NCI-H69 (cell line): ENCODE data around the gene GLRX.
"Not testable (repeated sequence)": the region's sequence is repeated elsewhere in the genome, so short reads cannot be mapped to it uniquely, and the experiment has no call there.

Experiments used
- DNase-seq: peaks from one replicate; lab custom pipeline; 2025; lab: John Stamatoyannopoulos, UW

GLRX gene, protein sequence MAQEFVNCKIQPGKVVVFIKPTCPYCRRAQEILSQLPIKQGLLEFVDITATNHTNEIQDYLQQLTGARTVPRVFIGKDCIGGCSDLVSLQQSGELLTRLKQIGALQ

DNA sequence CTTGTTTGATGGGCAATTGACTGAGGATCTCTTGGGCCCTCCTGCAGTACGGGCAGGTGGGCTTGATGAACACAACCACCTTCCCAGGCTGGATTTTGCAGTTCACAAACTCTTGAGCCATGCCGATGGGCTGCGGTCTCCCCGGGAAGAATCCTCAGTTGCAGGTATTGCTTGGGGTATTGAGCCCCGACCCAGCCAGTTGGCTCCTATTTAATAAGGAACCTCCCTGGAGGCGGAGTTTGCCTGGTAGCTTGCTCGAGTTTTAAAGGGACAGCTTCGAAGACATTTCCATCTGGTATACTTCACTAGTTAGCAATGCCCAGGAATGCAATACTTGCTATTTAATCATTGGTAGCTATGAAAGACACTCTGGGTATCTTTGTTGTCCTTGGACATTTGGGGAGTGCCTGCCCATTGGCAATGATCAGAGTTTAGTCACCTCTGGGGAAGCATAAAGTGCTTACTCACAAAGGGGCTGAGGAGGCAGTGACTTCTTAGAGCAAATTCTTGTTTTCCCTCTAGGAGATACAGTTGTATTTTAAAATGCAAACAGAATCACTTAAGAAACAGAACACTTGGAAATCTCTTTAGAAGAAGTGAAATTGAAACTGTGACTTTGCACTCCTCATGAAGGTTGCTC lies at the start of gene GLRX:
TSS of gene GLRX (minus strand) at position 185 of the 640 bp plus-strand sequence. CDS start at position 121, 64 bp downstream.
- peak; percentile 91 for DNase-seq

DNA sequence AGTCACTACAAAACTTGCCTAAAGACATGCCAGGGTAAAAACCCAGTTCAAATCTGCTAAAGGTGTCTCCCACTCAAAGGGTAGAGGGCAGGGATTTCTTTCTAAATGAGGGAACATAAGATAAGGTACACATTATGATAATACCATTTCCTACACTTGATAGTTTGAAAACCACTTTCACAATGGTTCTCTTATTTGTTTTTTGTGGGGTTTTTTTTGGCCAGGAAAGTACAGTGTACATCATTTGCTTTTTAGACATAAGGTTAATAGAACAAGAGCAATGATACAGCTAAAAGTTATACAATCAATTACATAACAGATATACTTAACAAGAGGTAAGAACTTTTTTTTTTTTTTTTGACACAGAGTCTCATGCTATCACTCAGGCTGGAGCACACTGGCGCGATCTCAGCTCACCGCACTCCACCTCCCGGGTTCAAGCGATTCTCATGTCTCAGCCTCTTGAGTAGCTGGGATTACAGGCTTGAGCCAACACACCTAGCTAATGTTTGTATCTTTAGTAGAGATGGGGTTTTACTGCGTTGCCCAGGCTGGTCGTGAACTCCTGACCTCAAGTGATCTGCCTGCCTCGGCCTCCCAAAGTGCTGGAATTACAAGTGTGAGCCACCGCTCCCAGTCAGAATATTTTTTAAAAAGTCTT lies 48.8 kb upstream of the GLRX start:
- no peak for DNase-seq

DNA sequence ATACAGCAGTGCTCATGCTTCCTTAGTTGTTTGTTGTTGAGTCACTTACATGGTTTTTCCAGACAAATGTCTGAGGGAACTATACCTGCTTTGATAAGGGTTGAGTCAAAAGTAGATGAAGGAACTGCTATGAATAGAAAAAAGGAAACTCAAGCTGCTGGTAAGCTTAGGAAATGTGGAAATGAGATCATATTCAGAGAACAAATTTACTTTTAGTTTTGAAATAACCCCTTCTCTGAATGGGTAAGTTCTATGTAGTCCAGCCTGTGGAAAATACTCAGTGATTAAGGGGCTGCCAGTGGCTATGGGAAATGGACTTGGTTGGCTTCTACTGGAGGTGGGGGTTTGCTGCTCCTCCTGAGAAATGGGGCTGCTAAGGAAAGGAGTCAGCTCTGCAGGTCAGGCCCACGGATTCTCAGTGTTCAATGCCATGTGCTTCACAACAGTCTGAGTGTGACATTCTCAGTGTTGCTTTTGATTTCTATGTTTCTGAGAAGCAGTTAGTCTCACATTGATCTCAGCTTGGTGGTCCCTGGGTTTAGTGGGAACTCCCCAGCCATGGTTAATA lies 47.7 kb upstream of the GLRX start:
- DNase-seq = no peak

DNA sequence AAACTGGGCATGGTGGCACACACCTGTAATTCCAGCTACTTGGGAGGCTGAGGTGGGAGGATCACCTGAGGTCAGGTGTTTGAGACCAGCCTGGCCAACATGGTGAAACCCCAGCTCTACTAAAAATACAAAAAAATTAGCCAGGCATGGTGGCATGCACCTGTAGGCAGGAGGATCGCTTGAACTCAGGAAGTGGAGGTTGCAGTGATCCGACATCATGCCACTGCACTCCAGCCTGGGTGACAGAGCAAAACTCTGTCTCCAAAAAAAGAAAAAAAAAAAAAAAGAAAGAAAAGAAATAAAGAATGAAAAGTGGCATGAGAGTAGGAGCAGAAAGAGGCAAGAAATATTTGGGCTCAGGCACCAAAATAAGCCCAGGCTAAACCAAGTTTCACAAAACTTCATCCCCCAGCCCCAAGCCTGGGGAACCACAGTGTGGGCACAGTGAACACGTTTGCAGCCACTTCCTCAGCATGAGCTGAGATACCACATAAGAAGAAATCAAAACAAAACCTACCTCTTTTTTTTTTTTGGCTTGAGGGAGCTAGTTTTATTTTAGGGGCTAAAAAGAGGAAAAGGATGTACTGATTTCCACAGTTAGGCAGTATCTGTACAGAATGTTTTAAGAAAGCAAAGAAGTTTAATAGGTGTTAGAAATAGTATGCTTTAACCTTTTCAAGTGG lies 46.8 kb upstream of the GLRX start:
- DNase-seq = not testable (repeated sequence)

DNA sequence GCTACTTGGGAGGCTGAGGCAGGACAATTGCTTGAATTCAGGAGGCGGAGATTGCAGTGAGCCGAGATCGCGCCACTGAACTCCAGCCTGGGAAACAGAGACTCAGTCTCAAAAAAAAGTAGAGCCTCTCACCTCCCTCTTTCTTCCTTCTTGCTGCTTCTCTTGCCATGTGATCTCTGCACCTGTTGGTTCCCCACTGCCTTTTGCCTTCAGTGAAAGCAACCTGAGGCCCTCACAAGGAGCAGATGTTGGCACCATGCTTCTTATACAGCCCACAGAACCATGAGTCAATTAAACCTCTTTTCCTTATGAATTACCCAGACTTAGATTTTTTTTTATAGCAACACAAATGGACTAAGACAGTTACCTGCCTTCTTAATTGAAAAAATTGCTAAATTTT lies 45.6 kb upstream of the GLRX start:
- no peak for DNase-seq

DNA sequence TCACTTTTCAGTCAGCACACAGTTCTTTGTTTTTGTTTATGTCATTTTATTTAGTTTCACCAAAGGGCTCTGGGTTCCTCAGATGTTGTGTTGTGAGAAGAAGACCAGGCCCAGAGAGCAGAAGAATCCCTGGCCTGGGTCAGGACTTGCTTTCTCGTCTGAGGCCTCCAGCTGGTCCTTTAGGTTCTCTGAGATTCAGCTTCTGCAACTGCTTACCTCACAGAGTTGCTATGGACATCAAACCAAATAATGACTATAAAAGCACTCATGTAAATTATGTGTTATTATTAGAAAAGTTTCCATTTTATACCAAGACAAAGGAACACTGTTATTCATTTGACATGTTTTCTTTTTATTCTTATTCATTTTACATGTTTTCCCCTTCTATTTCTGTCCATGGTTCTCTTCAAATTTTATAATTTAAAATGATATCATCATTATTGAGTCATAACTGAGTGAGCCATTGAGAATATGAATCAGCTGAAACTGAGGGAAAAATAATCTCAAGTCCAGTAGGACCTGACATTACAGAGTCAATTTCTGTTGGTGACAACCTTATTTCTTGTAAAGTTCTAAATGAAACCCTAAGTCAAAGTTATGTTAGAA lies 44.0 kb upstream of the GLRX start:
- DNase-seq = no peak

DNA sequence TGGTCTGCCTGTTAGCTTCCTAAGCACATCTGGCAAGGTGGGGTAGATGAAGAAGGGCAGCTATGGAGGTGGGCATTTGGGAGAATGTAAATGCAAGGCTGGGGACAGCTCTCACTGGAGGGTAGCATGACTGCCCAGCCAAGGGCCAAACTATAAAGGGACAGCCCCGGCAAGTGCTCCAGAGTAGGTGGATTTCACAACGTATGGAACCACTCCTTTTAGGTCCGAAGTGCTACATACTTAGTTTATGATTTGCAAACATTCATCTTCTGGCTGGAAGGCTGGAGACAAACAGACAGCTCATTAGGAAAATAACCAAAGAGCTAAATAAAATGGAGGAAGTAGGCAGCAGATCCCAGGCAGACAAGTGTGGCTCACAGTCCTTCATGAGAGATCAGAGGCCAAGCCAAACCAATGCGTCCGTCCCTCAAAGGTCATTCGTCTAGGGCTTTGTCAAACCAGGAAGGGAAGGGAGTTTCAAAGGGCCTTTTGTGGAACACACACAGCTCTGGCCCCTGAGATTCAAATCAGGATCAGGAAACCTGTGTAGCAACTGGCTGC lies 42.5 kb upstream of the GLRX start:
- DNase-seq = peak; percentile 74

DNA sequence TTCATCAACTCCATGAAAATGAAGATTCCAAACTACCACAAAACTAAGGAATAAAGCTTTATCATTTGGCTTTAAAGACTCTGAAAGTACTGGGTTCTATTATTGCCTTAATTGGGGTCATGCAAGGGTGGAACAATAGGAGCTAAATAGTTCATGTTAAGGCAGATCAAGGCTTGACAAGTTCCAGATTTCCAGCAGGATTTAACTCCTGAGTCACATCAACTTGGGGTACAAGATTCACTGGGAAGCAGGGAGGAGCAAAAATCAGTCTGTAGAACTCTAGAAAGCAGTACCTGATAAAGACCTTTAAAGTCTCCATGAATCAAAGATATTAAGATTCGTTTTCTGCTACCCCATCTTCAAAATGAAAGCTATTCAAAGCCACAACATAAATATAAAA lies 41.9 kb upstream of the GLRX start:
- no peak for DNase-seq

DNA sequence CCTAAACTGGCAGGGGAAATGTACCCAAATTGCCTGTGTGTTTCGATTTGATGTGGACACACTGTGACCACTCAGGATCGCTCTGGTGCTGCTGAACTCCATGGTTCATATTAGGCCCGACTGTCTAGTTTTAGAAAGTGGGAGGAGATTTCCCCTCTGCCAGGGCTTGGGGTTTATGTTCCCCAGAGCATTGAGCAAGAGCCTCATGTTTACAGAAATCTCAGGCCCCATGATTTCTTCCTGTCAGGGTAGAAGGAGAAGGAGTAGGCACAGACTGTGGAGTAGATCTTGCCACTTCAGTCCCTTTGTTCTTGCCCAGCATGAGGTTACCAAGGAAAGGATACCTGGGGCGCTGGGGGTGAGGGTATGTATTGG lies 40.8 kb upstream of the GLRX start:
- peak; percentile 75 for DNase-seq

DNA sequence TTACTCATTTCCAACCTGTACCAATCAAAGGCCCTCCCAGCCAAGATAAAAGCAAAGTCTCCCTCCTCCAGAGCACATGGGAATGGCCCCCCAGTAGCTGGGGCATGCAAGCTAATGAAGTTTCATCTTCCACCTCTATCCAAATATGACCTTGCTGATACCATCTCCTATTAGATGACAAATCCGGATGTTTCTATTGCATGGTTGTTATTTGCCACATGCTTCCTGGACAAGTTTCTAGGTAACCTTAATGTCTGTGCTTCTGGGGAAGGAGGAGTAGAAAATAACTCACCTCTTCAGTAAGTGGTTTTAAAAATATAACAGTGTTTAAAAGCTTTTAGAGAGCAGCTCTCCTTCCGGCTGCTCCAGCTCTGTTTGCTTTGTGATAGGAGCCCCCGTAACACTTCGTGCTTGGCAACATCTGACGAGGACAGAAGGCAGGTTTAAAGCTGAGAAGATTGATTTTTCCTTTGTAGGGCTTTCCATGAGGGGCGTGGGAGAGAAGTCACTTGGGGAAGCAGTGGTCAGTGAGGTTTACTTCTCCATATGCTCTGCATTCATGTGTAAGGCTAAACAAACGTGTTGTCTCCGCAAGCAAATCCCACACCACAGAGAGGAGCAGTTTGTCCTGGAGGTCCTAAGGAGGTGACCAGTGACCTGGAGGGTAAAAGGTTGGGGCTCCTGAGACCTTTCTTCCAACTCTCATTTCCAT lies 40.3 kb upstream of the GLRX start:
- peak; percentile 44 for DNase-seq

DNA sequence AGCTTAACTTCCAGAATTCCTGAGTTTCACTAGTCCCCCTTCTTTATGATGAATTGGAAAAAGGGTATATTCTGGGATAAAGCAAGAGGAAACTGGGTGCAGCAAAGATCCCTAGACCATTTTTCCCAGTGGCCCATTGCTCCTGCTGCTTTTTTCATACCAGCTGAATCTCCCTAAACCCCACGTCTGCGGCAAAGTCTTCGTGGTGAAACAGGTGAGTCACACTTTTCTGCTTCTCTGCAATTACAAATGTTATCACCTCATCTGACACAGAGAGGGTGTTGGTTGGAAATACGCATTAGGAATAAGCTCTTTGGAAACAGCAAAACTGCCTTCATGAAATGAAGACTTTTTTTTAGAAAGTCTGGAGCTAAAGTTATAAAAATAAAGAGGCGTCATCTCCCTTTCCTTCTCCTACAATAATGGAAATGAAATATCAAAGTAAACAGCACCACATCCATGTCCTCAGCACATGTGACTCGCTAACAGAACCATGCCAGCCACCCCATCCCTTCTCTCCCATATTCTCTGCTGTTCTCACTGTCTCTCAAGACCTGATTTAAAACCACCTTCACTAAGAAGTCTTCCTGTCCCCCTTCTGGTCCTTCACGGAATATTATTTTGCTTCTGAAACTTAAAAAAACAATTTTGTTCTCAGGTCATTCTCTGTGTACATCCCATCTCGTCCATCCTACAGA lies 39.5 kb upstream of the GLRX start:
- peak; percentile 20 for DNase-seq

DNA sequence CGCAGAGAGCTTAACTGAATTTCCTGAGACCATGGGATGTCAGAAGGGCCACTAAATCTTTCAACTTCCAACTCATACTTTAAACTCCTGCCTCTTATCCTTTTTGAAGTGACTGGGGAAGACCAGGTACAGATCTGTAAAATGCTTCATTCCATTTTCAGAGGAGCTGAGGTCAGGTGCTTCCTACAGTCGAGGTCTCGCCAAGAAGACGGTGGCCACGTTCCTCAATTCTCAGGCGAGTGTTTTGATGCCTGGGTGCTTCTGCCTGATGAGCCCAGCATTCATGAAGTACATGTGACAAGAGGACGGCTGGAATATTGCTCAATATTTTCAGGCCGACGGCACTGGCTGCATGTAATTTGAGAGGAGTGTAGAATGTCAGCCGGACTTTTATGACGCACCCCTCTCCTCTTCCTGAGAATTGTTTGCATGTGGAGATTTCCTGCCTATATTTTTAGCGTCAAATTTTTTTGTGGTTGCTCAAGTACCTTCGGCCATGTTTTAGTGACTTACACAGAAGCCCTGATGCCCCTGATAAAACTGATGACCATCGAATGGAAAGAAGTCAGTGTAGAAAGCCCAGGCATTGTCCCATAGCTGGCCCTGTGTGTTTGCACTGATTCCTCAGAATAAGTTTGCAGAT lies 38.8 kb upstream of the GLRX start:
- DNase-seq = peak; percentile 67

DNA sequence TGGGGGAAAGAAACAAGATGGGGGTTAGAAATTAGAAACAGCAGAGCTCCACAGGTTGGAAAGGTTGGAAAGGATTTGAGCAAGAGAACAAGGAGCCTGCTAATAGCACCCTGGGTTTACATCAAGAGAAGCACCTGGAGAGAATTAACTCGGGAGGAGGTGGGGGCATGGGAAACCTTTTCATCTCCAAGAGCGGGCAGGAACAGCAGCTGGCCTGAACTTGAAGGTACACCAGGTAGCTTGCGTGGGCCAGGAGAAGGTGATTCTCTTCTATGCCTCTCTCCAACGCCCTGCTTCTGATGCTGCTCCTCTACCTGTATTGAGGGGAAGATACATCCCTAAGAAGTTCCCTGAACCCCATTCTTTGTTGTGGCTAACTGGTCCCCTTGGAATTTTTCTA lies 37.1 kb upstream of the GLRX start:
- DNase-seq = peak; percentile 90

DNA sequence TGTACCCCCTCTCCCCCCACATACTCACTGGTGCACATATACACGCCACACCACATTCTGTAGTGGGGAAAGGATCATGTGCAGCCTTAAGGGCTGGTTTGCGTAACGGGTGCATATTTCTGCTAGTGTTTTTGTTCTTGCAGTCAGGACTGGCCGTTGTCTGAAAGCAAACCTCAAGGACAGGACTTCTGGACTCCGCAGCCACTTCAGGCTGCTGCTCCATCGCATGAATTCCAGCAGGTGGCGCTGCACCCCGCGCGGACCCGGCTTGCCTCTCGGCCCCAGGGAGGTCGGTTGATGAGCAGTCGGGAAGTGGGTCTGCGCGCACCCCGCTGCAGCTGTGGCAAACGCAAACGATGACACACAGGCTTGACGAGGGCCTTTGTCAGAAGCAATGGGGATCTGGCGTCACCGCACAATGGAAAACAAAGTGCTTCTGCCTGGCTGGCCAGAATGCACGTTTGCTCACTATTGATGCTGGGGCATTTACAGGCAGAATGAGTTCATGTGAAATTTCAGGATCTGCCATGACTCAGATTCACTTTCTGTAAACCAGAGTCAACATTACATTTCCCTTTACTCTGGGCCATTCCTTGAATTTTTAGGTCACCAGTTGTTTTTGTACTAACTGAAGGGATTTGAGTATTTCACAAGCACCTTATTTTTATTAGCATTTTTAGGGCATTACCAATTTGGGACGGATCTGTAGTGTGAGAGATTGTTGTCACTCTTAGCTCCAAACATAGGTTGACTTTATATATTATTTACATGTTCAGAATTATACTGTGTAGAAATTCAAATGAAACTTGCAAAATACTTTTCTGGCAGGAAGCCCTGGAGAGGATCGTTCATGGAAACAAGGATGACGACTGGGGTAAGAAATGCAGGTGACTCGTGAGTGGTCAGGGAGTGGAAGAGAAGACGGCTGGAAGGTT lies 36.4 kb upstream of the GLRX start:
- DNase-seq = peak; percentile 99

DNA sequence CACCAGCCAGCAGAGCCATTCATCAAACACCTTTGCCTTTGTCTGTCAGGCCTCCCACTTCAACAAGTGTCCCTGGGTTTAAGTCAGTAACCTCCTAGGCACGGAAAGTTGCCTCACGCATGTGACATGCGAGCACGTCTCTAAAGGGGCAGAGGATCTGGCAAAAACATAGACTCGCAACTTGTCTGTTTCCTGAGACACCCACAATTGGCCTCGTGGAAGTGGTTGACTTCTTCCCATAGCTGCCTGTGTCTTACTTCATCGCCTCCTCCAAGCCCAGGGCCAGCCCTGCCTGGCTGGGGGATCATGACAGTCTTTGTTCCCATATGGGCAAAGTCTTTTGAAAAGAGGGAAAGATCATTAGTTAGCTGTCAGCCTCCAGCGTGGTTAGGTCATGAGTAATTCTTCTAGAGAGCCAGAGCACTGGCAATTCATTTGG lies 35.5 kb upstream of the GLRX start:
- peak; percentile 69 for DNase-seq

DNA sequence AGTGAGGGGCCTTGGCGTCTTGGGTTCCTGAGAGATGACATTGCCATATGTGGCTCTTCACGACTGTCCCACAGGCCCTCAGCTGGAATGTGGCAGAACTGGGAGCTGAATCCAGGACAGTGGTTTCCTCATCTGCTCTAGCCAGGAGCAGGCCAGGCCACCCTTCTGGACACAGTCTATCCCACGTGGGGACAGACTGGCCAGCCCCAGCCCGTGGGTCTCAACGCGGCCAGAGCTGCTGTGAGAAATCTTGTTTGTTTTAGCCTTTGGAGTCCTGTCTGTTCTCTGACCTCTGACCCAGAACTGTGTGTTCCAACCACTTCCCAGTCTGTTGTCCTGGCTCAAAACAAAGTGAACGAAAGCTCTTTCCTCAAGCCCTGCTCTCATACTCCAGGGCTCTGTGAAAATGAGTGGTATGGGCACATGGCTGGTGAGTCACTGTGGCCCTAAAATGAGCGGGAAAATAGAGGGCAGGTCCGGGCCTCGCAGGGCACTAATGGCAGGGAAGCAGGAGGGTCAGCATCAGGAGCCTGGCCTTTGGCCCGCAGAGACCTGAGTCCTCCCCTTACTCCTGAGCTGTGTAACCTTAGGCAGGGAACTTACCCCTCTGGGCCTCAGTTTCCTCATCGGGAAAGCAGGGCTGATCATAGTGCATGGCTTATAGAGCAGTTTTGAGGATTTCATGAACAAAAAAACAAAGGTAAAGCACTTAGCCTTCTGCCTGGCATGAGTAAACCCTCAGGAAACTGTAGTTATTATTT lies 34.8 kb upstream of the GLRX start:
- peak; percentile 29 for DNase-seq

DNA sequence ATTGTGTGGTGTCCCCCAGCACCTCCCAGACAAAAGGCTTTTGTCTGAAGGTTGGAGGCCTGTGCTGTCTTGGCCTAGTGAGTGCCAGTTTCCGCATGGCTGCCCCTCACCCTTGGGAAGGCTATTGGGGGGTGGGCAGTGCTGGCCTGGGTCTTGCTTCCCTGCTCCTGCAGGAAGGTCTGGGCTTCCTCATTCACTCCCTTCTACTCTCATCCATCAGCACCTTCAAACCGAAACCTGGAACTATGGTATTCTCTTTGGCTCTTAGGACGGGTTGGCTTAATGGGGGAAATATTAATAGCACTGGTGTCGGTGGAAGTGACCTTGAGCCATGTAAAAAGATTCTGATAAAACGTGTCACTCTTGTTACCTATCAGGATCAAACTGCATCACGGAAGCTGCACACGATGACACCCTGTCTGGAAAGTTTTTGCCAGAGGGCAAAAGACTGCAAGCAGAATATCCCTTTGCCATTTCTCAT lies 34.0 kb upstream of the GLRX start:
- no peak for DNase-seq

DNA sequence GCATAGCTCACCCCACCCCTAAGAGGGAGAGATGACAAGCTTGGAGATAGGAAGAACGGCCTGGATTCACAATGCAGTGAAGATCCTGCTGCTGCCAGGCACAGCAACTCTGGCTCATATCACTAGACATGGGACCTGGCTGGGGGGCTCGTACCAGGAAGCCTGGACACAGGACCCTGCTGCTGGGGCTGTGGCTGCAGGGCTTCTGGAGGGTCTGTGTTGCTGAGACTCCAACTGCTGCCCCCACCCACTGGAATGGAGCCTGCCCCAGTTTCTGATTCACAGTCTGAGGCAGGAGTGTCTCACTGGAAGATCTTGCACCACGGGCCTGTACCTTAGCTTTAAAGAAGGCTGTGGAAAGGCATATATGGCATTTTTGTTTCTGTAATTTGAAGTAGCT lies 31.0 kb upstream of the GLRX start:
- no peak for DNase-seq
